ENCODE results near the gene AJM1.
"Not testable (repeated sequence)": the region's sequence is repeated elsewhere in the genome, so short reads cannot be mapped to it uniquely, and the experiment has no call there.

AJM1 gene

DNA sequence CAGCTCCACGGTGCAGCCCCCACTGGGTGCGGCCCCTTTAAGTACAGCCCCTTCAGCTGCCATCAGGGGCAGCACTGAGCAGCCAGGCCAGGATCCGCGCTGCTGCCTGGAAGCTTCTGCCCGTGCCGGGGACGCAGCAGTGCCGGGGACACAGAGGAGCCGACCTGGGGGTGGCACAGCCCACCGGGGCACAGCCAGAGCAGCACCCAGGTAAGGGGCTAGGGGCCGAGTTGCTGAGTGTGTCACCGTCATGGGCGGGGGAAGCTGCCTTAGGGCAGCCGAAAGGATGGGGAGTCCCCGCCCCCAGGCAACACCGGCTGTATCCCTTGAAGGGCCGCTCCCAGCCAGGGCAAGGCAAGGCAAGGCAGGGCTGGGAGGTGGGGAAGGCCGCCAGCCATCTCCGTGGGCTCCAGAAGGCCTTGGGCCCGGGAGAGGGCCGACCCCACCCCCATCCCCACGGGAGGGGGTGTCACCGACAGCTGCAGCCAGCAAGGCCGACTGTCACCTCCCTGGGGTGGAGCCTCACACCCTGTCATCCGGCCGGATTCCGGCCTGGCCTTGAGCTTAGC lies at the start of gene AJM1:
Gene AJM1 (plus strand): TSS at position 99 of the 569 bp plus-strand sequence. CDS start 1,937 bp downstream, outside the sequence.
- TF ChIP-seq, protein P1, sequence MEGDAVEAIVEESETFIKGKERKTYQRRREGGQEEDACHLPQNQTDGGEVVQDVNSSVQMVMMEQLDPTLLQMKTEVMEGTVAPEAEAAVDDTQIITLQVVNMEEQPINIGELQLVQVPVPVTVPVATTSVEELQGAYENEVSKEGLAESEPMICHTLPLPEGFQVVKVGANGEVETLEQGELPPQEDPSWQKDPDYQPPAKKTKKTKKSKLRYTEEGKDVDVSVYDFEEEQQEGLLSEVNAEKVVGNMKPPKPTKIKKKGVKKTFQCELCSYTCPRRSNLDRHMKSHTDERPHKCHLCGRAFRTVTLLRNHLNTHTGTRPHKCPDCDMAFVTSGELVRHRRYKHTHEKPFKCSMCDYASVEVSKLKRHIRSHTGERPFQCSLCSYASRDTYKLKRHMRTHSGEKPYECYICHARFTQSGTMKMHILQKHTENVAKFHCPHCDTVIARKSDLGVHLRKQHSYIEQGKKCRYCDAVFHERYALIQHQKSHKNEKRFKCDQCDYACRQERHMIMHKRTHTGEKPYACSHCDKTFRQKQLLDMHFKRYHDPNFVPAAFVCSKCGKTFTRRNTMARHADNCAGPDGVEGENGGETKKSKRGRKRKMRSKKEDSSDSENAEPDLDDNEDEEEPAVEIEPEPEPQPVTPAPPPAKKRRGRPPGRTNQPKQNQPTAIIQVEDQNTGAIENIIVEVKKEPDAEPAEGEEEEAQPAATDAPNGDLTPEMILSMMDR (IDR thresholded peaks at IDR 0.05; ENCODE audit: control extremely low read depth, extremely low read depth, low read depth, missing control alignments): peak; percentile 98
- peak; percentile 83 for DNase-seq (ENCODE audit: extremely low spot score)
- ChIA-PET CTCF (interaction anchor here (0.7 to 6.3 kb wide), 46 partner anchors 9 to 258 kb away, joined by 3 to 77 read pairs (median 4); partner anchors contain the start of genes ABCA2, CCDC183, FUT7 and MAN1B1), POLR2A (interaction anchor here (0.6 to 1.6 kb wide), 4 partner anchors 10 to 228 kb away, joined by 3 to 4 read pairs (median 3); partner anchors contain the start of genes MAMDC4 and TRAF2)

DNA sequence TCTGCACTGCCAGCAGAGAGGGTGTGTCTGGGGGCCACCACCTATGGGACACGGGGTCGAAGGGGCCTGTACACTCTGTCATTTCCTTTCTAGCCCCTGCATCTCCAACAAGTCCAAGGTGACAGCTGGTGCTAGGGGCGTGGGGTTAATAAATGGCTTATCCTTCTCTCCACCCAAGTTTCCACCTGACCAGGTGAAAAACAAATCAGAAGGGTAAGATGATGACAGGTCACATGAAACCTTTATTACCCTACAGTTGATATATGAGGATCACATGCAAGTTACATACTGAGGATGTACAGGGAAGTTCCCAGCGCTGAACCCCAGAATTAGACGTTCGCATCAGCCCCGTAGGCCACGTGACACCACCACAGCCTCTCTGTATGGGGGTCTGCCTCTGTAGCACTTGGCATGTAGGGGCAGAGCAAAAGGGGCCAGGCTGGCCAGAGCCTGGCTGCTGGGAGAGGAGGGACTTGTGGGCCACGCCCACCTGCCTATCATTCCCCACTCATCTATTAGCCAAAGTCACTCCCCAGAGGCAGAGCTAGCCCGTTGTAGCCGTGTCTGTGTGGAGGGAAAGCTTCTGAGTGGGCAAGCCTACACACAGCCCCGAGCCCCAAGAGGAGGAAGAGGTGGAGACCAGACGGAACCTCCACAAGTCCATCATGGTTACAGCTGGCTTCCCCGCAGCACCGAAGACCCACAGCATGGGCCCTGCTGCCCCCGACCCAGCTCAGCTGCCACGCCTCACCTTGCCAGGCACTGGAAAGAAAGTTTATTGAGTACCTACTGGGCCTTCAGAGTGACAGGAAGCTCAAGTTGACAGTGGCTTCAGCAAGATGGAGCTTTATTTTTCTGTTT lies 49.0 kb upstream of the AJM1 start:
- no peak for DNase-seq (ENCODE audit: extremely low spot score)
- ChIA-PET POLR2A (no interaction called here), CTCF (interaction anchor here (1.0 to 3.5 kb wide), 18 partner anchors 7 to 294 kb away, joined by 3 to 21 read pairs (median 4); partner anchors contain the start of gene RABL6)
- TF ChIP-seq, protein P1 (IDR thresholded peaks at IDR 0.05; ENCODE audit: control extremely low read depth, extremely low read depth, low read depth, missing control alignments): no peak

DNA sequence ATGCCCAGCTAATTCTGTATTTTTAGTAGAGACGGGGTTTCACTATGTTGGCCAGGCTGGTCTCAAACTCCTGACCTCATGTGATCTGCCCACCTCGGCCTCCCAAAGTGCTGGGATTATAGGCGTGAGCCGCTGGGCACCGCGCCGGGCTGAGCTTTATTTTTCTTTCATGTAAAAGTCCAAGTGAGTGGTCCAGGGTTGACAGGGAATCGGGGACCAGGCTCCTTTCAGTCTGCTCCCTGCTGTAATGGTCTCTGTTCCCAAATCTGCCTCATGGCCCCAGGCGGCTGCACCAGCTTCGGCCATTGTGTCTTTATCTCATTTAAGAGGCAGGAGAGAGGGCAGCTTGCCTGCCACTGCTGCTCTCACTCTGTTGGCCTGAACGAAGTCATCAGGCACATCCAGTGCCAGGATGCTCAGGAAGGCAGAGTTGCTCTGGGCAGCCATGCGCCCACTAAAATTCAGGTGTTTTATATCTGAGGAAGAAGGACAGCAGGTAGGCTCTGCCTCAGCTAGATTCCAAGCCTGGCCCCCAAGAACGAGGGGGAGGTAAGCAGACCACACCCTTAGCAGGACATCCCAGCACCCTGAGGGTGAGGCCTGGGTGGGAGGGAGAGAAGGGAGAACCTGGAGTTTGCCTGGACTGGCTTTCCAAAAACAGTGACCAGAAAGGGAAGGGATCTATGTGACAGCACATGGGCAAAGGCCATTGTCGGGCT lies 47.8 kb upstream of the AJM1 start:
- ChIA-PET CTCF (interaction anchor here (1.0 to 3.5 kb wide), 8 partner anchors 9 to 293 kb away, joined by 3 to 21 read pairs (median 6); no protein-coding TSS in a partner anchor), POLR2A (no interaction called here)
- DNase-seq (ENCODE audit: extremely low spot score): no peak
- TF ChIP-seq, protein P1 (IDR thresholded peaks at IDR 0.05; ENCODE audit: control extremely low read depth, extremely low read depth, low read depth, missing control alignments): no peak

DNA sequence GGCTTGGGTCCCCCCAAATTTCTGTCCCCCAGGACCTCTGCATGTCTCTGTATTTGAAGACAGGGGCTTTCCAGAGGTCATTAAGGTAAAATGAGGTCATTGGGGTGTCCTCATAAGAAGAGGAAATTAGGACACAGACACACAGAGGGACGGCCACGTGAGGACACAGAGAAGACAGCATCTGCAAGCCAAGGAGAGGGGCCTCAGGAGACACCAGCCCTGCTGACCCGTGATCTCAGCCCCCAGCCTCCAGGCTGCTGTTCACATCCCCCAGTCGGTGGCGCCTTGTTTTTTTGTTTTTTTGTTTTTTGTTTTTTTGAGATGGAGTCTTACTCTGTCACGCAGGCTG lies 47.3 kb upstream of the AJM1 start:
- ChIA-PET POLR2A (no interaction called here), CTCF (interaction anchor here (3.5 kb wide), 1 partner anchor 240 kb away, joined by 19 read pairs; no protein-coding TSS in a partner anchor)
- no peak for DNase-seq (ENCODE audit: extremely low spot score)
- TF ChIP-seq, protein P1 (IDR thresholded peaks at IDR 0.05; ENCODE audit: control extremely low read depth, extremely low read depth, low read depth, missing control alignments): no peak

DNA sequence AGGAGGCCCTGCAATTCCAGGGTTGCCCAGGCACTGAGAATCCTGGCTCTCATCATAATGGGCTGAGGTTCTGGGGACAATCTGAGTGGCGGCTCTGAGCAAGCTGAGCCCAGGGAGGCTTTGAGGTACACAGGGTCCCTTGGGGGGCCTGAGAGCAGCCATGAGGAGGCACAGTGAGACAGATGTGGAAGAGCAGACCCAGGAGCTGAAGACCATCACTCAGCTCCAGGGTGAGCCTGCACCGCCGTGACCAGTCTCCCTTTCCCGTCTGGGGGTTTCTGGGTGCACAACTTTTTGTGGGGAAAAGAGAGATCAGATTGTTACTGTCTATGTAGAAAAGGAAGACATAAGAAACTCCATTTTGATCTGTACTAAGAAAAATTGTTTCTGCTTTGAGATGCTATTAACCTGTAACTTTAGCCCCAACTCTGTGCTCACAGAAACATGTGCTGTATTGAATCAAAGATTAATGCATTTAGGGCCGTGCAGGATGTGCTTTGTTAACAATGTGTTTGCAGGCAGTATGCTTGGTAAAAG lies 46.0 kb upstream of the AJM1 start, which contains the start of gene CCDC183:
Gene CCDC183 (plus strand): TSS at position 101 of the 537 bp plus-strand sequence. CDS start 60 bp downstream, at position 161.
- no peak for DNase-seq (ENCODE audit: extremely low spot score)
- ChIA-PET POLR2A (no interaction called here), CTCF (interaction anchor here (1.1 kb wide), 1 partner anchor 46 kb away, joined by 3 read pairs; the partner anchor contains the start of gene AJM1)
- TF ChIP-seq, protein P1 (IDR thresholded peaks at IDR 0.05; ENCODE audit: control extremely low read depth, extremely low read depth, low read depth, missing control alignments): no peak

DNA sequence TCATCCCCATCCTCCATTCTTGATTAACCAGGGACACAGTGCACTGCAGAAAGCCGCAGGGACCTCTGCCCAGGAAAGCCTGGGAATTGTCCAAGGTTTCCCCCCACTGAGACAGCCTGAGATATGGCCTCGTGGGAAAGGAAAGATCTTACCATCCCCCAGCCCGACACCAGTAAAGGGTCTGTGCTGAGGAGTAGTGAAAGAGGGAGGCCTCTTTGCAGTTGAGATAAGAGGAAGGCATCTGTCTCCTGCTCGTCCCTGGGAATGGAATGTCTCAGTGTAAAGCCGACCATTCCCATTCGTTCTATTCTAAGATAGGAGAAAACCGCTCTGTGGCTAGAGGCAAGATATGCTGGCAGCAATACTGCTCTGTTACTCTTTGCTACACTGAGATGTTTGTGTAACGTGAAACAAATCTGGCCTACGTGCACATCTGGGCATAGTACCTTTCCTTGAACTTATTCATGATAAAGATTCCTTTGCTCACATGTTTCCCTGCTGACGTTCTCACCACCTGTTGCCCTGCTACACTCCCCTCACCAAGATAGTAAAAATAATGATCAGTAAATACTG lies 45.4 kb upstream of the AJM1 start:
- CTCF ChIA-PET: interaction anchor here (1.1 to 1.5 kb wide), 2 partner anchors 10 to 45 kb away, joined by 3 to 4 read pairs; partner anchors contain the start of genes AJM1 and RABL6

More for the DNA sequence above, 45.4 kb upstream of the AJM1 start:
- POLR2A ChIA-PET; DNase-seq (ENCODE audit: extremely low spot score): not testable (repeated sequence)
